ENCODE measurements around the gene HOXC10. TPM values are rescaled to one million over a fixed set of nuclear protein-coding genes. Genes with fewer than 3 reads are reported as not detected.

The HOXC10 gene
- total and polyA plus RNA-seq, 12 donors: 0.34 to 4.5 (median 1.5) TPM; not detected in 3

GRCh38 chr12:54030889-54031471, 46.0 kb downstream of the HOXC10 start:
- no peaks in the 10 kb centered on the region for H3K27me3 ChIP-seq
- no peaks in the 10 kb centered on the region for H3K36me3 ChIP-seq (replicated peaks in 1 of 2)
- TF ChIP-seq CTCF (IDR thresholded peaks at IDR 0.05) (peak in 2 of 6 experiments; percentile 7 to 18), POLR2A (IDR thresholded peaks at IDR 0.05) (peak in 1 of 2 donors; percentile 44)
- no peaks in the 10 kb centered on the region for H3K9me3 ChIP-seq (replicated peaks in 1 of 3)
- WGBS, 4 donors: 12 to 42% (median 15%) methylated on average over 16 to 46 of the region's 46 CpGs
- peak overlapping the region in 2 of 4 donors; percentile 4 to 58 for H3K4me3 ChIP-seq
- intact Hi-C loops (cut with DNase I): loop anchor here (5.0 to 10.0 kb wide), 2 partner anchors 104 to 161 kb away; no protein-coding TSS in a partner anchor
- H3K4me1 ChIP-seq (replicated peaks in 1 of 2): peaks cover 13 to 58% of the 10 kb centered on the region in 2 donors
- peak overlapping the region; percentile 68 to 95 (median 88) for H3K27ac ChIP-seq
- peak; percentile 53 to 85 (median 70) for DNase-seq

- WGBS, 4 donors: 41 to 48% (median 46%) methylated on average over 15 to 16 of the region's 16 CpGs
- H3K27ac ChIP-seq: peak overlapping the region; percentile 68 to 95 (median 88)
- peaks cover 13 to 58% of the 10 kb centered on the region in 2 donors for H3K4me1 ChIP-seq (replicated peaks in 1 of 2)
- H3K36me3 ChIP-seq (replicated peaks in 1 of 2): no peaks in the 10 kb centered on the region
- TF ChIP-seq POLR2A (IDR thresholded peaks at IDR 0.05): no peak
- TF ChIP-seq CTCF (IDR thresholded peaks at IDR 0.05): no peak
- H3K27me3 ChIP-seq: no peaks in the 10 kb centered on the region
- DNase-seq: no peak
- no peaks in the 10 kb centered on the region for H3K9me3 ChIP-seq (replicated peaks in 1 of 3)
- H3K4me3 ChIP-seq: peak overlapping the region in 2 of 4 donors; percentile 4 to 58
- intact Hi-C loops (cut with DNase I): loop anchor here (5.0 to 10.0 kb wide), 2 partner anchors 103 to 161 kb away; no protein-coding TSS in a partner anchor
Observed at GRCh38 chr12:54031480-54031879, 46.5 kb downstream of the HOXC10 start.

- peak in 1 of 7 donors; percentile 52 for DNase-seq
- Histone ChIP-seq H3K9me3 (replicated peaks in 1 of 3) (no peaks in the 10 kb centered on the region), H3K36me3 (replicated peaks in 1 of 2) (no peaks in the 10 kb centered on the region), H3K4me3 (no peak overlapping the region), H3K27ac (peak overlapping the region in 2 of 5 donors; percentile 88 to 95), H3K27me3 (no peaks in the 10 kb centered on the region), H3K4me1 (replicated peaks in 1 of 2) (peaks cover 13 to 58% of the 10 kb centered on the region in 2 donors)
- TF ChIP-seq CTCF (IDR thresholded peaks at IDR 0.05): no peak
- TF ChIP-seq POLR2A (IDR thresholded peaks at IDR 0.05): no peak
- intact Hi-C loops (cut with DNase I): loop anchor here (5.0 to 10.0 kb wide), 2 partner anchors 103 to 160 kb away; no protein-coding TSS in a partner anchor
- WGBS, 4 donors: 36 to 49% (median 45%) methylated on average over 6 of the region's 6 CpGs
Observed at GRCh38 chr12:54032086-54032619, 47.2 kb downstream of the HOXC10 start.

- H3K36me3 ChIP-seq (replicated peaks in 1 of 2): no peaks in the 10 kb centered on the region
- H3K4me1 ChIP-seq (replicated peaks in 1 of 2): peaks cover 13 to 54% of the 10 kb centered on the region in 2 donors
- 1 to 2% (median 2%) methylated on average over 12 of the region's 12 CpGs for WGBS, 4 donors
- no peaks in the 10 kb centered on the region for H3K27me3 ChIP-seq
- DNase-seq: peak; percentile 71 to 95 (median 79)
- intact Hi-C loops (cut with DNase I): loop anchor here (5.0 to 10.0 kb wide), 2 partner anchors 102 to 160 kb away; no protein-coding TSS in a partner anchor
- no peaks in the 10 kb centered on the region for H3K9me3 ChIP-seq (replicated peaks in 1 of 3)
- peak within 1 kb of the TSS in 2 of 5 donors; percentile 88 to 95 for H3K27ac ChIP-seq
- peak within 1 kb of the TSS in 2 of 4 donors; percentile 33 to 47 for H3K4me3 ChIP-seq
- TF ChIP-seq POLR2A (IDR thresholded peaks at IDR 0.05) (no peak), CTCF (IDR thresholded peaks at IDR 0.05) (peak; percentile 85 to 99 (median 96))
Observed at GRCh38 chr12:54032627-54033100, 47.7 kb downstream of the HOXC10 start, which contains the start of gene HOXC5. Gene HOXC5 (plus strand): TSS chr12:54033050. CDS start chr12:54033123, 73 bp downstream.

Data from adrenal gland (tissue), 12 donors.